ENCODE measurements around the gene MSANTD2.

Gene MSANTD2

GRCh38 chr11:124746621-124747243, 53.5 kb downstream of the MSANTD2 start:
- H3K27ac ChIP-seq, result no peak overlapping the region
- H3K9me3 ChIP-seq (ENCODE audit: severe bottlenecking), result no peaks in the 10 kb centered on the region
- H3K36me3 ChIP-seq, result no peaks in the 10 kb centered on the region
- H3K27me3 ChIP-seq (ENCODE audit: insufficient read depth, low read depth, severe bottlenecking), result no peaks in the 10 kb centered on the region
- DNase-seq, result no peak
- no peak overlapping the region for H3K4me3 ChIP-seq (ENCODE audit: low read depth, low read length)
- 0 out of 2 replicates have a peak, but pooled peaks have one; percentile 17 for TF ChIP-seq CTCF (IDR thresholded peaks at IDR 0.05; ENCODE audit: low read depth, low read length)

- no peaks in the 10 kb centered on the region for H3K27me3 ChIP-seq (ENCODE audit: insufficient read depth, low read depth, severe bottlenecking)
- H3K4me3 ChIP-seq (ENCODE audit: low read depth, low read length), result no peak overlapping the region
- H3K36me3 ChIP-seq, result no peaks in the 10 kb centered on the region
- DNase-seq, result no peak
- no peaks in the 10 kb centered on the region for H3K9me3 ChIP-seq (ENCODE audit: severe bottlenecking)
- no peak for TF ChIP-seq CTCF (IDR thresholded peaks at IDR 0.05; ENCODE audit: low read depth, low read length)
- H3K27ac ChIP-seq, result no peak overlapping the region
Observed at GRCh38 chr11:124745835-124746620, 54.2 kb downstream of the MSANTD2 start.

DNA sequence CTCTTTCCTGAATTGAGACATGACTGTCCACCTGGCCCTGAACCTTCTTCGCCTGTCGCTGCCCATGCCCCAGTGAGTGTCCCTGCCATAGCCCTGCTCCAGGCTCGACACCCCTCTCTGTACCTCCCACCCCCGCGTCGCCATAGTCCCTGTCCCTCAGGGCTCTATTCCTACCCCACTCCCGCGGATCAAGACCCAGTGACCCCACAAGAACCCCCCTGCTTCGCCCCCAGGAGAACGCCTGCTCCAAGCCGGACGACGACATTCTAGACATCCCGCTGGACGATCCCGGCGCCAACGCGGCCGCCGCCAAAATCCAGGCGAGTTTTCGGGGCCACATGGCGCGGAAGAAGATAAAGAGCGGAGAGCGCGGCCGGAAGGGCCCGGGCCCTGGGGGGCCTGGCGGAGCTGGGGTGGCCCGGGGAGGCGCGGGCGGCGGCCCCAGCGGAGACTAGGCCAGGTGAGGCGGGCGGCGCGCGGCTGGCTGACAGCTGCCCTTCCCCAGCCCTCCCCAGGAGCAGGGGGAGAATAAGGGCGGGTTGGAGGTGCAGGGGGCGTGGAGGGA, 54.9 kb downstream of the MSANTD2 start:
- Histone ChIP-seq H3K4me3 (ENCODE audit: low read depth, low read length) (no peak overlapping the region), H3K36me3 (no peaks in the 10 kb centered on the region), H3K27me3 (ENCODE audit: insufficient read depth, low read depth, severe bottlenecking) (no peaks in the 10 kb centered on the region), H3K27ac (no peak overlapping the region), H3K9me3 (ENCODE audit: severe bottlenecking) (no peaks in the 10 kb centered on the region)
- DNase-seq, result no peak
- no peak for TF ChIP-seq CTCF (IDR thresholded peaks at IDR 0.05; ENCODE audit: low read depth, low read length)

- Histone ChIP-seq H3K27ac (no peak overlapping the region), H3K9me3 (ENCODE audit: severe bottlenecking) (no peaks in the 10 kb centered on the region), H3K4me3 (ENCODE audit: low read depth, low read length) (no peak overlapping the region), H3K27me3 (ENCODE audit: insufficient read depth, low read depth, severe bottlenecking) (no peaks in the 10 kb centered on the region), H3K36me3 (no peaks in the 10 kb centered on the region)
- DNase-seq, result no peak
- no peak for TF ChIP-seq CTCF (IDR thresholded peaks at IDR 0.05; ENCODE audit: low read depth, low read length)
Observed at GRCh38 chr11:124743050-124743449, 57.2 kb downstream of the MSANTD2 start.

- H3K27ac ChIP-seq, result no peak overlapping the region
- no peaks in the 10 kb centered on the region for H3K27me3 ChIP-seq (ENCODE audit: insufficient read depth, low read depth, severe bottlenecking)
- no peaks in the 10 kb centered on the region for H3K36me3 ChIP-seq
- no peaks in the 10 kb centered on the region for H3K9me3 ChIP-seq (ENCODE audit: severe bottlenecking)
- no peak for DNase-seq
- no peak for TF ChIP-seq CTCF (IDR thresholded peaks at IDR 0.05; ENCODE audit: low read depth, low read length)
- H3K4me3 ChIP-seq (ENCODE audit: low read depth, low read length), result no peak overlapping the region
Observed at GRCh38 chr11:124742555-124742954, 57.7 kb downstream of the MSANTD2 start.

Data from WERI-Rb-1 (cell line).